ENCODE data around the gene CYP8B1.

- TF ChIP-seq CTCF (IDR thresholded peaks at IDR 0.05) = no peak
- TF ChIP-seq POLR2A (IDR thresholded peaks at IDR 0.05) = no peak
These were observed 1.5 kb upstream of the CYP8B1 start for GRCh38 chr3:42876940-42877720.
